Measurements from ENCODE around the gene SRP72.
"Not testable (repeated sequence)": the region's sequence is repeated elsewhere in the genome, so short reads cannot be mapped to it uniquely, and the experiment has no call there.

The SRP72 gene, protein sequence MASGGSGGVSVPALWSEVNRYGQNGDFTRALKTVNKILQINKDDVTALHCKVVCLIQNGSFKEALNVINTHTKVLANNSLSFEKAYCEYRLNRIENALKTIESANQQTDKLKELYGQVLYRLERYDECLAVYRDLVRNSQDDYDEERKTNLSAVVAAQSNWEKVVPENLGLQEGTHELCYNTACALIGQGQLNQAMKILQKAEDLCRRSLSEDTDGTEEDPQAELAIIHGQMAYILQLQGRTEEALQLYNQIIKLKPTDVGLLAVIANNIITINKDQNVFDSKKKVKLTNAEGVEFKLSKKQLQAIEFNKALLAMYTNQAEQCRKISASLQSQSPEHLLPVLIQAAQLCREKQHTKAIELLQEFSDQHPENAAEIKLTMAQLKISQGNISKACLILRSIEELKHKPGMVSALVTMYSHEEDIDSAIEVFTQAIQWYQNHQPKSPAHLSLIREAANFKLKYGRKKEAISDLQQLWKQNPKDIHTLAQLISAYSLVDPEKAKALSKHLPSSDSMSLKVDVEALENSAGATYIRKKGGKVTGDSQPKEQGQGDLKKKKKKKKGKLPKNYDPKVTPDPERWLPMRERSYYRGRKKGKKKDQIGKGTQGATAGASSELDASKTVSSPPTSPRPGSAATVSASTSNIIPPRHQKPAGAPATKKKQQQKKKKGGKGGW

DNA sequence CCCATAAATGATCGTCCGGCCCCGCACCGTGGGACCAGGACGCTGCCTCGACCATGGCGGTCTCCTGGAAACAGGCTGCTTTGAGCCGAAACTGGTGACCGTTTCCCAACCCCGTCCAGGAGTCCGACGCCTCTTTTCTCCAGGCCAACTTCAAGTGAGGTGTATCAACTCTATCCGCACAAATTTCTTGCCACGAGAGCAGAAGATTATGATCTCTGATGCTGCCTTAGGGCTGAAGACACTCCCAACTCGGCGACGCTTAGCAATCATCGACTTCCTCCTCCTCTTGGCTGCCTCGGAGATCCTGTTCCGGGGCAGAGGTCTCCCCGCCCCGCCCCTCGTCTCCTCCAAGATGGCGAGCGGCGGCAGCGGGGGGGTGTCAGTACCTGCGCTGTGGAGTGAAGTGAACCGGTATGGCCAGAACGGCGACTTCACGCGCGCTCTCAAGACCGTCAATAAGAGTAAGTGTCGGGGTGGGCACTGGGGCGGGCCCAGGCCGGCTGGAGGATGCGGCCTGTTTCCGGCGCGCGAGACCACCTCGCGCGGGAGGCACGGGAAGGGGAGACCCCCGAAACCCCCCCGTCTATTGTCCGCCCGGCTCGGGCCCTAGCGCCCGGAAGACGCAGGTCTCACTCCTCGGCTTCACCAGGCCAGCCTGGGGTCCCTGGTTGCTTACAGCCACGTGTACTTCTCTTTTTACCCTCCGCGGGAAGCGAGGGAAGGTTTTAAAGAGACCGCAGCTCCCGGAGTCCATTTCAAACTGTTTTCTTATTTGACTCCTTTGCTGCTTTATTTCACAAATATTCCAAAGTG, at the start of gene SRP72:
SRP72 (plus strand) TSS at position 334 of the 813 bp plus-strand sequence; CDS start at position 353, 19 bp downstream.
- DNase-seq: peak; percentile 8 to 90 (median 78)

DNA sequence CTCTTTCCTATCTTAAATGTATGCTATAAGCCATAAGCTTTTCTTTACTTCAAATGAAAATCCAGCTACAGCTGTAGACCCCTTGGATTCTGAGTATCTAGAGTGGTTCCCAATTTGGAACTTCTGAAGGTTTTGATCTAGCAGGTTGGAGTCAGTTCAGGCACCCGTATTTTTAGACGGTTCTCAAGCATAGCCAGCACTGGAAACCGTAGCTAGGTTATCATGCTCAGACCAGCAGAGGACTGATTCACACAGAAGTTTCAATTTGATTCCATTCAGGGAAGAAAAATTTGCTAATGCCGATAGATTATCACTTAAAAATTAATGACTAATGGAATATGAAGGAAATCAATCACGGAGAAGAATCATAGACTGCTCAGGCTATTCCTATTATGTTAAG, 43.2 kb upstream of the SRP72 start:
- no peak for DNase-seq

DNA sequence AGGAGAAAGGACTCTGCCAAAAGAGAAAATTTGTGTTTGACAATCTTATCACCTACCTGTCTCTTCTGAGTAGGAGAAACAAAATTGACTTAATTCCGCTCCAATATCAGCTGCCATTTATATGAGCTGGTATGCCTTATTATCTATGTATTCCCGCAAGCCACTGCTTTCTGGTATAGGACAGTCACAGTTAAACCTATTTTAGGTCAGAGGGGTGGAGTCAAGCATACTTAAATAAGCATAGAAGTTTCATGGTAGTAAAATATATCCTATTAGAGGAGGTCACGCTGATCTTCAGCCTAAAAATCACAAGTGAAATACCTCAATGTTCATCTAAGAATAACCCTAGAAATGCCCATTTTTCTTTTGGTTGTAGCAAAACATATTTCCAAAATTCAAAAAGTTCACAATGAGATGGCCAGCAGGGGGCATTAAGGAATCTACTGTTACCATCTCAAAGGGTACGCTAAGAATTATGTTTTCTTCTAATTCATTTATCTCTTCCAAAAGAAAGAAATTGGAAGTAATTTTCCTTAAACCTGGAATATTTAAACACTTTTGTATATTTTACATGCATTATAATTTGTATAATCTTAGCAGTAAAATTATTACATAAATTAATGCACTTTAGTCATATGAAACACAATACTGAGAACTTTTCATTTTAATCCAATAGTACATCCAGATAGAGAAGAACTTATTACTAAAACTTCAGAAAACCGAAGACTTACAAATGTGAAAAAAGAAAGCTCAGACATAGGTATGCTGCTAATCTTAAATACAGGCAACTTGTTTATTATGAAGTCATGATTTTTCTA, 42.5 kb upstream of the SRP72 start:
- DNase-seq: peak in 4 of 56 donors; percentile 1 to 36 (median 6)

DNA sequence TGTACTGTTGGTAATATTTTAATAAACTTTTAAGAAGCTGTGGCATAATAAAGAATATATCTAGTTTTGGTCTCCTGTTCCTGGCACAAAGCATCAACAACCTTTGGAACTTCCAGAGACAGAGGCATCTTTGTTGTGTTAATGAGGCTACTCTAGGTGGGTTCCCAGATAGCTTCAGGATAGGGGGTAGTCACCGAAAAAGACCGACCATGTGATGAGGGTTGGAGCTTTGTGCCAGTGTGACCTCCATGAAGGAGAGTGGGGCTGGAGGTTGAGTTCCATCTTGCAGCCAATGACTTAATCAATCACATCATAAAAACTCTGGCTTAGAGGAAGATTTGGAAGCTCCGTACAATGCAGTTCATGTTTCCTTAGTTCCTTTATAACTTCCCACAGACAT, 41.9 kb upstream of the SRP72 start:
- DNase-seq: no peak

DNA sequence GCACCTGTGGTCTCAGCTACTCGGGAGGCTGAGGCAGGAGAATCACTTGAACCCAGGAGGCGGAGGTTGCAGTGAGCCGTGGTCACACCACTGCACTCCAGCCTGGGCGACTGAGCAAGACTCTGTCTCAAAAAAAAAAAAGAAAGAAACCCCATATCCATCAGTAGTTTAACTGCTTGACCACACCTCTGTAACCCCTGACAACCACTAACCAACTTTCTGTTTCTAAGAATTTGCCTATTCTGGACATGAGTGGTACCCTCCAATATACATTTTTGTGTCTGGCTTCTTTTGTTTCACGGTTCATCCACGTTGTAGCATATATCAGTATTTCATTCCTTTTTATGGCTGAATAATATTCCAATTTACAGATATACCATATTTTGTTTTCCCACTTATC, 41.1 kb upstream of the SRP72 start:
- no peak for DNase-seq

DNA sequence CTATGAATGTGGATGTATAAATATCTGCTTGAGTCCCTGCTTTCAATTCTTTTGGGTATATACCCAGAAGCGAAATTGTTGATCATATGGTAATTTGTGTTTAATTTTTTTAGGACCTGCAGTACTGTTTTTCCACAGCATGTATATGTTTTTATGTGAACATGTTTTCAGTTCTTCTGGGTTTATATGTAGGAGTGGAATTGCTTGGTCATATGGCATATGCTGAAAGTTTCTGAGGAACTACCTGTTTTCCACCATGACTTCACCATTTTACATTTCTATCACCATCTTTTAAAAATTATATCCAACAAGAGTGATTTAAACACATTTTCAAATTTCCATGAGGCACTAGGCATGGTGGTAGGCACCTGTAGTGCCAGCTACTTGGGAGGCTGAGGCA, 40.2 kb upstream of the SRP72 start:
- no peak for DNase-seq

DNA sequence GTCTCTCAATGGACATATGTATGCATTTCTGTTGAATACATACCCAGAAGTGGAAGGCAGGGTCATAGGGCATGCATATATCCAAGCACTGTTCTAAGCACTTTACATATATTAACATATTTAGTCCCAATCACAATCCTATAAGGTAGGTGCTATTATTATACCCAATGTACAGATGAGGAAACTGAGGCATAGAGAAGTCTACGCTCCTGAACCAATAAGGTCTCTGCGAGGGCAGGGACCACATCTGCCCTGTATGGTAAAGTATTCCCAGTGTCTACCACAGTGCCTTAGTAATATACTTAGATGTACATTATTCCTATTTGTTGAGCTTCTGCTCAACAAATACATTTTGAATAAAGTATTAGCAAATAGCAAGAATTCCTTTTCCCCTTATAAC, 37.2 kb upstream of the SRP72 start:
- DNase-seq: no peak

DNA sequence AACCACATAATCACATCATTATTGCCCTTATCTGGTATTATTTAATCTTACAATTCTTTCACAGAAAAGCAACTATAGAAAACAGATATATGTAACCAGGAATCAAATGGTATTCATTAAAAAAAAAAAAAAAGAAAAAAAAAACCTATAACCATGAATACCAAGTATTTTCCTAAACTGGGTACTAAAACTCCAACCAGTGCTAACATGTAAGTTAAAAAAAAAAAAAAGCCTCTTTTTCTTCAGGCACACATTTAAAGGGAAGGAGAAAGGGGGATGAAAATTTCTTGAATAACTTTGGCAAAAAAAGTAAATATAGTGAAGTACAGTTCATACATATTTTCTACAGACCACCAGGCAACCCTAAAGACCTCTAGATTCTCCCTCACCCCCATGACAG, 34.1 kb upstream of the SRP72 start:
- DNase-seq: no peak

DNA sequence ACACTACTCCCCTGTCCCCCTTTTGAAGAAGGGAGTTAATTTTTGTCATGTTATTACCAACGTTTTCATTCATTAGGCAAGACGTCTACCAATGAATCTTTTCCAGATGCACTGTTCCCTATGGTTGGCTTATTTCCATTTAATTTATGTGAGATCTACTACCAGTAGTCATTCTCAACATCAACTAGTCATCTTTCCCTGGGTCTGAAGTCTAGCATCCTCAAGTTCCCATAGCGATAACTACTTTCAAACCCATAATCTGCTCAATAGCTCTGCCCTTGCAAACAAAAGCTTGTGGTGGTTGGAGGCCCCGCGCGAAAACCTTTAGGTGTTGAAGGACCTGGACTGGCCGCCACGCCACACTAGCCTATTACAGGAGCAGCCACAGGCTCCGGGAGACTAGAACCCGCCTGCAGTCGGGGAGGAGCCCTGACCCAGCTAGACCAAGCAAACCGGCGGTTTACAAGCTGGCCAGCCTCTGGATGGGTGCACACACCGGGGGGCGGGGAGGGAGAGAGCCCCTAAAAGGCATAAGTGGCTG, 32.7 kb upstream of the SRP72 start:
- DNase-seq: peak in 25 of 56 donors; percentile 9 to 63 (median 41)

DNA sequence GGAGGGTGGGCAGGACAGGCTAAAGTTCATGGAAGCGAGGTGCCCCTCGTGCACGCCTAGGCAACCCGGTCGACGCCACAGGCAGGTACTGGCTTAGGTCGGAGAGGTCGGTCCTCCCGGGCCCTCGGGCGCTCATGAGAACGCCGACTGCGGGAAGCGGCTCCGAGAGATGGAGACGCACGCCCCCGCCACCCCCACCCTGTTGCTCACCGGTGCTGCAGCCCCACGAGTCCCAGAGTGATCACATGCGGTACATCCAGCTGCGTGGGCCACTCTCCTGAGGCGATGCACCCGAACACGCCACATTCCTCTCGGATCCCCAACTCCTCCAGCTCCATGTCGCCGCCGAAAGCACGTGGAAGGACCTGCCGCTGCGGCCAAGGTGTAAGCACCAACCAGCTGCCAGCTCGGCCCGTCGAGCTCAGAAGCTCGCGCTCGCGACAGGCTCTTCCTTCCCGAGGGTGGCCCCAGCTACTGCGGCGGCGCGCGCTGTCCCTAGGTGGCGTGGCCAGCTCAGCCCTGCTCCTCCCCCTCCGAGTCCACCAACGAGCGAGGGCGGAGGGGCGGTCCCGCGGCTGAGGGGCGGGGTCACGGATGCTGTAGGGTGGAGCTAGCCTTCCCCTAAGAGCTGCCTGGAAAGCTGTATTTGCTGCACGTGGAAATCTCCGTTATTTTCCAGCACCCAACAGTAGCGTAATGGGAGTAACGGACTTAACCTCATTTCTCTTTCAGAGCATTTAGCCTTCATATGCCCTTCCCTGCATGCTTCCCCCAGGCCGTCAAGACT, 32.1 kb upstream of the SRP72 start, which contains the start of gene PPAT:
PPAT (minus strand) TSS at position 476 of the 787 bp plus-strand sequence; CDS start at position 338, 138 bp downstream.
- peak; percentile 74 to 98 (median 95) for DNase-seq

DNA sequence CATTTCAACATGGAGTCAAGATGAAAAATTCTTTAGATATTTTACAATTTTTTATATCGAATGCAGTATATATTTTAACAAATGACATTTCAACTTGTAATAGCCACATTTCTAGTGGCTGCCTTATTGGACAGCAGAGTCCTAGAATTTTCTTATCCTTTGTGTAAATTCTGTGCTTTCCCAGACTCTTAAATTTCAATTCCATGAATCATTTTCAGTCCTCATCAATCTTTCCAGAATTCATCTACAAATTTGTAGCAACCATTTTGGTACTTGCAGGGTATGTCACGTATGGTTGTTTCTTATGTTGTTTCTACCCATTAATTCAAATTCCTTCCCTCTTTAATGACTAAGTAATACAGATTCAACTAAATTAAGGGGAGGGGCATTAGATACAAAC, 28.7 kb upstream of the SRP72 start:
- no peak for DNase-seq

DNA sequence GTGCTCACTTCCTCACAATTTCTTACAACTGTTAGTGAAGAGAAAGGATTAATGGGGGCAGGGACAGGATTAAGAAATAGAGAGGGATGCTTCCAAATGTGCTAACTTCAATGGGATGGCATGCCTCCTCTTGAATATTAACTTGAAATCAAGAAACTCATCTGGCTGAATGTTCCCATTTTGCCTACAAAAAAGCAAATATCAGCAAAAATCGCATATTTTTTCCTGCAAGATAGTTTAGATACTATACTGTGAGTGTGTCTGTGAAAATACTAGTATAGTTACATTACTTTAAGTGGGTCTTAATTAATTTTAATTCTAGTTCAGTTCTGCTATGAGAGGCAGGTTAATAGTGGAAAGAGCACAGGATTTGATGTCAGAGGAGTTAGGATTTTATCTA, 26.4 kb upstream of the SRP72 start:
- DNase-seq: no peak

DNA sequence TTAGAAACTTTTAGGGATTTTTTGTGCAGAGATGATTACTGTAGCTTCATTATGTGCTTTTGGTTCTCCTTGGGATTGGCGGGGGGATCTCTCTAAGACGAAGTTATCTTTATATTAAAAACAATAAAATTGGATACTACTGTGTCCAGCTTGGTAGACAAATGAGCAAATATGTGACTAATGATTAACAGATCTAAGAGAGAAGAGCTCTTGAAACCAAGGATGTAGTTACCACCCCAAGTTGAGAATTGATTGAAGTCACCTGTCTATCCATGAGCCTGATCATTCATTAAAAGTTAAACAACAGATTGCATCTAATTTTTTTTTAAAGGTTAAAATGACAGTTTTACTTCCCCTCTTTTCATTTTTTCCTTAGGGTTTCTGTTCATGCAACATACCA, 22.7 kb upstream of the SRP72 start:
- no peak for DNase-seq

DNA sequence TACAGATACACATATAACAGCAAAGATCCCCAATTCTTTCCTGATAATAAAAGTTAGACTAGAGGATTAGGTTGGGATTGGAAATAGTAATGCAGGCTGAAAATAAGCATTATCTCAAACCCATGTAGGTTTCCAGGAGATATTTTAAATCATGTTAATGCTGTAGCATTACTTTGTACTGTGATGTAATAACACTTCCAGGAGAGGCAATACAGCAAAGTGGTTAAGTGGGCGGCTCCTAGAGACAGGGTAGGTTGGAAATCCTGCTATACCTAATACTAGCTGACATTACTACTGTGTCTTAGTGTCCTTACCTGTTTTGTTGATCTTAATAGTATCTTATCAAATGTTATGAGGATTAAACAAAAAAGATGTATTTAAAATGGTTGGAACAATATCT, 21.7 kb upstream of the SRP72 start:
- no peak for DNase-seq

DNA sequence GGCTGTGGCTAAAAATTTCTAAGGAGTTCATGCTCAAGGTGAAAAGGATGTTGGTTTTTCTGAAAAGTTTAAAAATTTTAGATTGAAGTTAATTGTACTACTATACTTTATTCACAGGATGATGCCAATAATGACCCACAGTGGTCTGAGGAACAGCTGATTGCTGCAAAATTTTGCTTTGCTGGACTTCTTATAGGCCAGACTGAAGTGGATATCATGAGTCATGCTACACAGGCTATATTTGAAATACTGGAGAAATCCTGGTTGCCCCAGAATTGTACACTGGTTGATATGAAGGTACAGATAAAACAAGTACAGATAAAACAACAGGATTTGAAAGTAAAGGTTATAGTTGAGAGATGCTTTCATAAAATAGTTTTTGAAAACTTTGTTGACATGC, 19.1 kb upstream of the SRP72 start:
- no peak for DNase-seq

DNA sequence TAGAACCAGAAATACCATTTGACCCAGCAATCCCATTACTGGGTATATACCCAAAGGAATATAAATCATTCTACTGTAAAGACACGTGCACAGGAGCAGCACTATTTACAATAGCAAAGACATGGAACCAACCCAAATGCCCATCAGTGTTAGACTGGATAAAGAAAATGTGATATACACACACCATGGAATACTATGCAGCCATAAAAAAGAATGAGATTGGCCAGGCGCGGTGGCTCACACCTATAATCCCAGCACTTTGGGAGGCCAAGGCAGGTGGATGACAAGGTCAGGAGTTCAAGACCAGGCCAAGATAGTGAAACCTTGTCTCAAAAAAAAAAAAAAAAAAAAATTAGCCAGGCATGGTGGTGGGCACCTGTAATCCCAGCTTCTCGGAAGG, 17.9 kb upstream of the SRP72 start:
- DNase-seq: not testable (repeated sequence)

DNA sequence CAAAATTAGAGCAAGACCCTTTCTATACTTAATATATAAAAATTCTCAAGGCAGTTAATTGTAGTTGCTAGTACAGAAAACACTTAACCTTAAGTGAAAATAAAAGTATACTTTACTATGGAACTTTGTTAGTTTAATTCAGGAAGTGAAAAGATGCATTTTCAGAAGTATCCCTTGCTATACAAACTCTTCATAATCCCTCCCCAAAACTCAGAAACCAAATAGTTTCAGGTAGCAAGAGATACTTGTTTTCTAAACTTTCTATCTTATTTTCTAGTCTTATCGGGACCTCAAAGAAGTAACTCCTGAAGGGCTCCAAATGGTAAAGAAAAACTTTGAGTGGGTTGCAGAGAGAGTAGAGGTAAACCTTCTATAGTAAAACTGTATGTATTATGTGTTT, 17.1 kb upstream of the SRP72 start:
- no peak for DNase-seq

DNA sequence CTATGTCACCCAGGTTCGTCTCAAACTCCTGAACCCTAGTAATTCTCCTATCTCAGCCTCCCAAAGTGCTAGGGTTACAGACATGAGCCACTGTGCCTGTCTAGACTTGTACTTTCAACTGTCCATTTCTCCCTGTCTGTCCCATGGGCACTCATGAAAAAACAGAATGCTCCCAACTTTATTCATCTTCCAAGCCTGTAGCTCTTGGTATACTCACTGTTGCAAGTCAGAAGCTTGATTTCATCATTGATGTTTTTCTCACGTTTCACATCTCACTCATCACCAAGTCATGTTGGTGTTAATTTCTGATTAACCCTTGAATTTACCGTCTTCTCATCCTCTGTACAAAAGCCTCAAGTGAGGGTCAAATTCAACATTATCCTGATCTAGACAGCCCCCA, 7.3 kb upstream of the SRP72 start:
- DNase-seq: no peak

DNA sequence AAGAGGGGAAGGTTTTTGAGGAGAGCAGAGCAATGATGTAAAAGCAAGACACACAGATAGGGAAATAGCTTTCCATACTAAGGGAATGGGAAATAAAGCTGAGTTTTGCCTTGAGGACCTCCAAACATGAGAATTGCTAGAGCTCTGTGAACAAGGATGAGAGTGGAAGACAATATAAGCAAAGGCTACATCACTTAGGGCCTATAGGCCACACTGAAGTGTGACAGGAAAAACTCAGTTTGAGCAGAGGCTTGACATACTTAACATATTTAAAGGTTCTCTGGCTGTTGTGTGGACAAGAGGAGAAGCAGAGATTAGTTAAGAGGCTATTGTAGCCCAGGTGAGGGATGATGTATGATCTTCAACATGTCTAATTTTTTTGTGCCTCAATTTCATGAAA, 5.3 kb upstream of the SRP72 start:
- DNase-seq: no peak

DNA sequence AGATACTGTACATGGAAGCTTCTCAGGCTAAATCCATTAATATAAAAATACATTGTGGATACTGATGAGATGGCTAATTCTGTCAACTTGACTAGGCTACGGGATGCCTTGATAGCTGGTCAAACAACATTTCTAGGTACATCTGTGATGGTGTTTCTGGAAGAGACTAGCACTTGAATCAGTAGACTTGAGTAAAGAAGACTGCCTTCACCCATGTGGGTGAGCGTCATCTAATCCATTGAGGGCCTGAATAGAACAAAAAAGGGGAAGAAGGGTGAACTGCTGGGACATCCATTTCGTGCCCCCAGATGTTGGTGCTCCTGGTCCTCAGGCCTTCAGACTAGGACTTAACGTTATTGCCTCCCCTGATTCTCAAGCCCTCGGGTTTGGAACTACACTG, 3.7 kb upstream of the SRP72 start:
- DNase-seq: no peak

All from amygdala (tissue), 56 donors.